Mucosa of gallbladder (tissue), 1 donor: ENCODE data around the gene CAMK2D. TPM values are rescaled to one million over a fixed set of nuclear protein-coding genes. Genes with fewer than 3 reads are reported as not detected.

Experiments used
- DNase-seq: peaks from one replicate; pipeline ENCODE4 v3.0.0-alpha.2; 2020; ENCODE audit warnings: low spot score
- total RNA-seq: library from RNA; stranded (reverse); gene quantifications from one replicate; pipeline ENCODE4 v1.2.1, GENCODE V29; 2021
- donor health status: DM: no; HTN: no; CAD: no.

Gene CAMK2D
- total RNA-seq, 1 donor from 2014 or later: 61.0 TPM

DNA sequence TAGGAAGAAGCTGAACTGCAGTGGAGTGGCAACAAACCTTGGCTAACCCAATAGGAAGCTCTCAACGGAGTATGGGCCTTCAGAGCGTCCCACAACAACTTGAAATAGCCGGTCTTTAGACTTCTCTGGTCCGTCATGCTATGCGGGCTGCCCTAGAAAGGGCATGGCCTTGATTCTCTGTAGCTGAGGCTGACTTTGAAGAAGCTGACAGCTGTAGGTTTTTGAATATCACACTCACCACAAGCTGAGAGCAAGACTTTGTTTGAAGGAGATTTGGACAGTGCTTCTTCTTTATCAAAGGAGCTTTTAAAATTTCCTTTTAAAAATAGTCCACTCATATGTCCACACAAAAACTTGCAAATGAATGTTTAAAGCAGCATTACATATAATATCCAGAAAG is 322.9 kb downstream of the CAMK2D start:
- DNase-seq: no peak

DNA sequence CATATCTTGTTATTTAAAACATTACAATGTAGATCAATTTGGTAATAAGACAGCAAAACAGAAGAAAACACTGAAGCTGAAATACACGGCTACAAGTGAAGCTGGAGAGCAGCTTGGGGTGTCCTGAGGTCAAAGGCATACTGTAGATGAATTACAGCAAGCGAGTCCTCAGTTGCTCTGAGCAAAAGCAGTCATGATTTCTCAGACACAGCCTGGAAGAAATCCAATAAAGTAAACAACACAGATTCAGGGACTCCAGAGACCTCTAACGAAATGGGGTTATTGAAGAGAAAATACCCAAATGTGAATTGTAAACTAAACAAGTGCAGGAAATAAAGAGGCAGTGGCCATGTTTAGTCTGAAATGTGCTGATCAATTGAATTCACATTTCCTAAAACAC is 324.4 kb downstream of the CAMK2D start:
- DNase-seq: no peak

GRCh38 chr4:113436360-113436759 is 325.2 kb downstream of the CAMK2D start:
- DNase-seq: no peak

DNA sequence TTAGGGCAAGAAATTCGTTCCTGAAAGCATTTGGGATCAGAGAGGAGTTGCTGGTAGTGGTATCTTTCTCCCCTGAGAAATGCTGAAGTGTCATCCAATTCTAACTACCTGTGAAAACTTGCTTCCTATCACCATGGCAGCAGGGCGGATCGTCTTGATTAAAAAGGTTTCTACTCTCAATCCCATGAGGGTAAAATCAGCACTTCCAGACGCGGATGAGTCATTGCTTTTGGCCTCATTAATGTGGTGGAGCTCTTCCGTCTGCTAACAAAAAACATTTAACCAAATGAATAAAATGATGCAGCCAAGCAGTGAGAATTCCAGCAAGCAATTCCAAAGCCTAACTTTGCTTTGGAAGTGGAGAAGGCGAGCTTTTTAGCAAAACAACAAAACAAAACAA is 325.6 kb downstream of the CAMK2D start:
- DNase-seq: peak; percentile 50

DNA sequence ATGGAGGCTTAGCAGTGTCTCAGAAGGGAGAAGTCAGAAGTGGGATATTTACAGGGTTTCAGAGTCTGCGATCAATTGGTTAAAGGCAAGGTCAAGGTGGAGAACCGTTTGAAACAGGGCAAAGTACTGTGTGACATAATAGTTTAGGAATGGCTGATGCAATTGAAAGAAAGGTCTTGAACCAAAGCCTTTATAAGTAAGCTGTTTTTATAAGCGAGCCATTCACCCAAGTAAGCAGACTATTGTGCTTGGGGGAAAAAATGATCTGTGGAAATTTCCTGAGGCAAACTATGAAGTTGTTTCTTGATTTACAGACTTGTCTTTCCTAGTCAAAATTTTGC is 327.3 kb downstream of the CAMK2D start:
- DNase-seq: peak; percentile 36

DNA sequence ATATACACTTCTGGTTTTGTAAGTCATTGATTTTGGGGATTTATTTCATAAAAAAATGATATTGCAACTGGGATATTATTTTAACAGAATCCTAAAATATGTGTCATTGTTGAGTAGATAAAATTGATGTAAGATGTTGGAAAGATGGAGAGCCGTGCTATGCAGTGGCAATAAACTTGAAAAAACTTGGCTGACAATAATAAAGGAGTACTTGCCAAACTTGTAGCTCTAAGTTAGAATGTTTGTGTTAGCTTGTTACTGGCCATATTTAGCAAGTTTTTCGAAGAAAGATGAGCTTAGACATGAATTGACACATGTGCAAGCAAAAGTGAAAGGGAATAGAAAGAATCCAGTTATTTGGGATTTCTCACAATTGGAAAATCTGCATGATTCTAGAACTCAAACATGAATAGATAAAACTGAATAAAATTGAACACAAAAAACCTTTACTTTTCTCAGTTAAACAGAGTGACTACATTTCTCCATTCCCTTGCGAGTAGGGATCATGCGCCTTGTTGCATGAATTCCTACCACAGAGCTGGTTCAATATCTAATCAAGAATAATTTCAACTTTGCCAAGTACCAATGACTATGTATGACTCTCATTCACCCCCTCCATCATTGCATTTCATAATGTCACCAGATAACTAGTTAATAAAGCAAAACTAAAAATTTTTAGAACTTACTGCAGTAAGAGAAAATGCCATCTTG is 327.8 kb downstream of the CAMK2D start:
- no peak for DNase-seq

DNA sequence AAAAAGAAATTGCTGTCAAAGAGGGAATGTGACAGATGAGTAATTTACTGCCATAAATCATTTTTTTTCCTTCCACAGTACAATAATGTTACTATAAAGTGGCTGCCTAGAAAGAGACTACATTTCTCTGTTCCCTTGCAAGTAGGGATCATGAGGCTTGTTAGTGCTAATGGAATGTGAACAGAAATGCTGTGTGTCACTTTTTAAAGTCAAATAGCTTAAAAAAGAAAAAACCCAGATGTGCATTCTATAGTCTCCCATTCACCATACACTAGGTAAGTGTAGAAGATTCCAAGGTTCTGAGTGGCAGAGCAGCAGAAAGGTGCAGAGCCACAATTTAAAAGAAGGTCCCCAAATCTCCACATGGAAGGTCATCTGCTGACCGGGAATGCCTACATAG is 328.4 kb downstream of the CAMK2D start:
- DNase-seq: no peak

DNA sequence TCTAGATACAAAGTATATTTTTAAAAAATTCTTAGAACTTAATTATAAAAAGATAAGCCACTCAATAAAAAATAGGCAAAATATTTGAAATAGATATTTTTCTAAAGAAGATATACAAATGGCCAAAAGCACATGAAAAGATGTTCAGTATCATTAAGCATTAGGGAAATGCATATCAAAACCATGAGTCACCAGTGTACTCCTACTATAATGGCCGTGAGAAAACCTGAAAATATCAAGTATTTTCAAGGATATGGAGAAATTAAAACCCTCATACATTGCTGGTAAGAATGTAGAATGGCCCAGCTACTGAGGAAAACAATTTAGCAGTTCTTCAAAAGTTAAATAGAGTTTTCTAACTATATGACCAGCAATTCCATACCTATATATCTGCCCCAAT is 337.9 kb downstream of the CAMK2D start:
- no peak for DNase-seq

GRCh38 chr4:113420938-113421337 is 340.6 kb downstream of the CAMK2D start:
- no peak for DNase-seq

GRCh38 chr4:113419631-113420030 is 341.9 kb downstream of the CAMK2D start:
- no peak for DNase-seq

DNA sequence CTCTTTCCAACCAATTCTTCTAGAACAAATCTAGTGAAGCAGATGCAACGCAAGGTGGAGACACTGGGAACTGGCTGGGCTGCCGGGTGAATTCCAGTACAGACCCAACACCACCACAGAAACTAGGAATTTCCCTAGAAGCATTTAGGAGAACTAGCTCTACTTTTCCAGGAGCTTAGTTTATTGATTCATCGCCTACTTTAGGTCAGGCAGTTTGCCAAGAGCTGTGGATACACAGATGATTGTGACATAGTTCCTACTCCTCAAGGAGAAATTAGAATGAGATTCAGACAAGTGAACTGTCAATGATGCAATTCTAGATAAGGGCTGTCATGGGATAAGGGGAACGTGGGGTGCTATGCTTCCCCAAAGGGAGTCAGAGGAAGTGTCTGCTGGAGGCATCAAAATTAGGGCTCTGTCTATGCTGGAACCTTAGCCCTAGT is 350.0 kb downstream of the CAMK2D start:
- peak; percentile 76 for DNase-seq

DNA sequence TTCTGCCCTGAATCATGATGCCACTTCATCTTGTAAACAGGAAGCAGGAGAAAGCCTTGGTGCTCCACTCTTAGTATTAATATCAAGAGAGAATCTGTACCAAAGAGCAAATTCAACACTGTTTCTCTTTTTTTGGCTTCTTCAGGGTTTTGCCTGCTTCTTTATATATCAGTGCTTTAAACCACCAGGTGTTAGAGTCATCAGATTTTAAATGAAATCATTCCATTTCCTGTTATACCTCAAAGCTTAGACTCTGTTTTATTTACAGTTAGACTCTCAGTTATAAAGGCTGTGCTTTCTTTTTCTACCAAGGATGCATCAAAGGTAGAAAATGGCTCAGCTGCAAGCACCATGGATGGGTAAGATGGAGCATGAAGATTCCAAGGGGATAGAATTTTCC is 350.9 kb downstream of the CAMK2D start:
- no peak for DNase-seq

DNA sequence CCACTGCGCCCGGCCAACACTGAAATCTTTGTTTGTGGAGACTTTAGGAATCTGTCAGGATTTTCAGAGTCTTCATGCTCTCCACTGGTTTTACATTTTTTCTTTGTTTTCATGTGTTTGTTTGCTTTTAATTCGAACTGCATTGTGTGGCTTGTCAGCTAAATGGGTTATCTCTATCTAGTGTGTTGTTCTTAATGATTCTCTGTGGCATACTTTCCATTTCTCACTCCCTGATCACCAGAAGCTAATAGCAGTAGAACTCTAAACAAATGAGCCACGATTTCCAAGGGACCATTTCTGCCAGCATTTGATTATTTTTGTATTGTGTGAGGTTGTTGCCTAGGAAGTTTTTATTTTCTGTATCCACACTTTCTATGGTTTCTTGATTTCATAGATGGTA is 352.4 kb downstream of the CAMK2D start:
- DNase-seq: no peak

DNA sequence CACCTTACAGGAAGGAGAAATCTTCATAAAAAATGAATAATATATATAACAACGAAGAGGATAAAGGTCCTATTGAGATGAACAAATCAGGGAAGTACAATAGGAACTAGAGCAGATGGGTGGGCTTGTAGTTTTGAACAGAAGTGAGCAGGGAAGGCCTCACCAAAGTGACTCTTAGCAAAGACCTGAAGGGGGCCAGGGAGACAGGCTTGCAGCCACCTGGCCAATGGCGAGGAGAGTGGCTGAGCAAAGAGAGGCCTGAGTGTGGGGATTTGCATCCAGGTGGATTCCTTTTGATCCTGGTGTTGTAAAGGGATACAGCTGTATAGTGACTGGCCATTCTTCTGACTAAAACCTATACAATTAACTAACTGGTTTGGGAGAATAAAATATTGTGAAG is 354.1 kb downstream of the CAMK2D start:
- DNase-seq: no peak

DNA sequence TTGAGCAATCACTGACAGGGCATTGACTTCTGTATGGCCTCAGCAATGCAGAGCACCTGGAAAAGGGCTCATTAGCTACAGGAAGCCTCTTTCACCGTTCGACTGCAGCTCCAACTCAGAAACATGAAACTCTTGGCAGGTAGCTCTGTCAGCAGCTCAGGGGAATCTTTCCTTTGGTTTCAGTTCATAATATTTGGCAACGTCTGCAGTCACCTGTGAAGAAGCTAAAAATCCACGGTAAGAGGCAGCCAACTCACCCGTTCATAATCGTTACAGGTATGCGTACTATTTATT is 354.9 kb downstream of the CAMK2D start:
- DNase-seq: no peak

DNA sequence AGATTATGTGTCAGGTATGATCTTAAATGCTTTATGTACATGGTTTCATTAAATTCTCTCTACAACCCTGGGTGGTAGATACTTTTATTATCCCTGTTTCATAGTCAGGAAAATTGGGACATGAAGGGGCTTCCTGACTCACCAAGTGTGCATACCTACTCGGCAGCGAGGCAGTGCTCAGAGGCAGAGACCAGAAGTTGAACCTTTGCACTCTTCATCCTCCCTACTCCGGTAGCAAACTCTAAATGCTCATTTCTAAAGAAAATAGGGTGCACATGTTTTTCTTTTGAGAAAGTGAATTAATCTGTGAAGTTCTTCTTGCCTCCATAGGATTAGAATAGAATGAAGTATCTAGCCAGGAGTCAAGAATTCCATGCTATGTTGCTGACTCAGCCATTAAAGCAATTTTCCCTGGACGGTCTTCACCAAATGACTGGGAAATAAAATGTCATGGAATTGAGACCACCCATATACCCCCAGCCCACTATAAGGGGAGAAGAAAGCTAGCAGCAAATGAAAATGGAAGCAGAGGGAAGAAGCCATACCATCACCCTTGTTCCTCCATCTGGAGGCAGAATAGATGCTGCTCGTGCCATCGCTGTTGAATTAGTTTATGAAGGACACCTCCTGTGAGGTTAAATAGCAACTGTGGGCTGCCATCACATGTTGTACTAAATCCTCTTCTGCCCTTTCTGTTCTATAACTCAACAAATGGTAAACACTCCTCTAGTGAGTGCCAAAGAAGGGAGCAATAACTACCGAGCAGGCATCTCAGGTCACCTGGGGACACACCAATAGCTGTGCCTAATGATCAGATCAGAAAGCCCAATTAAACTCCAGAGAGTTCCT is 355.4 kb downstream of the CAMK2D start:
- no peak for DNase-seq

DNA sequence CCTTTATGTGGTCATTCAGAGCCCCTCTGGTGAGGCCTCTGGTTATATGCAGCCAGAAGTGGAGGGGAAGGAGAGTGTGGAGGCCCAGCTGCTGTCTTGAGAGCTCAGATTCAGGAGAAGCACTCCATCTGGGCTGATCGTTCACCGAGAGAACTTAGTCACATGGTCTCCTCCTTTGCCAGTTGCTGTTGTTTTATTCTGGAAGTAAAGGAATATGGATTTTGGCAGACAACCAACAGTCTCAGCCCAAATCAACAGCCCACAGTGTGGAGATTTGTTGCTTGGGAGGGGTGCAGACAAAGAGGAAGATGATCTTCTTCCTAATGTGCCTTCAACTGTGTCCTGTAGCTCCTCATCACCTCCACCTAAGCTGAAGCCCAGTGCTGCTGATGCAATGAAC is 356.7 kb downstream of the CAMK2D start:
- no peak for DNase-seq

DNA sequence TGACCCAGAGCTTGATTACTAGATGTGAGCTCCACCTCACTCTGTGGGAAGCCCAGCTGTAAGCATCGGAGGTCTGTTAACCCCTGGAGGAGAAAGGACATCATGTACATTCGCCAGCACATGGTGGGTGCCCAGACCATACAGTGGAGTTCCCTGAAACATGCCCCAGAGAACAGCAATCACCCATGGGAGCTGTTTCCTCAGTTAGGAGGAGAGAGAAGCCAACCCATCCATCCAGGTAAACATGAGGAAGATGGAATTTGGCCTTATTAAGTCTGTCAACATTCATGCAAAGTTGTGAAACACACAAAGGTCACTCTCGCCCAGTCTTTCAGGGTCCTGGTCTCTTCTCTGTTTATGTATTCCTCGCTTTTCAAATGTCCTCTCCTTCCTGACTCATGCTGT is 357.4 kb downstream of the CAMK2D start:
- DNase-seq: no peak

Other genes with a start within 250 kb of the CAMK2D start
- 21.6 TPM for gene ARSJ, start 217.9 kb upstream of the CAMK2D start, total RNA-seq